ENCODE results near the gene DENND2C.

GRCh38 chr1:114690148-114690547 lies 20.3 kb upstream of the DENND2C start:
- no peak for TF ChIP-seq CTCF (IDR thresholded peaks at IDR 0.05)
- no peak for TF ChIP-seq POLR2A (IDR thresholded peaks at IDR 0.05)

Measured in ovary (tissue), 3 donors.